ENCODE data around the gene AFTPH. TPM values are rescaled to one million over a fixed set of nuclear protein-coding genes. Genes with fewer than 3 reads are reported as not detected.

Gene AFTPH
- total and polyA plus RNA-seq, 8 donors = 29.9 to 66.4 (median 54.6) TPM

GRCh38 chr2:64488050-64488974, 35.8 kb upstream of the AFTPH start:
- peak; percentile 98 to 99 for TF ChIP-seq CTCF (IDR thresholded peaks at IDR 0.05)
- no peak overlapping the region for H3K4me3 ChIP-seq
- H3K27me3 ChIP-seq = no peaks in the 10 kb centered on the region
- H3K9me3 ChIP-seq = no peaks in the 10 kb centered on the region
- peaks cover 0 to 20% of the 10 kb centered on the region in 2 donors for H3K4me1 ChIP-seq
- H3K36me3 ChIP-seq = no peaks in the 10 kb centered on the region
- no peak overlapping the region for H3K27ac ChIP-seq
- DNase-seq = peak in 3 of 4 donors; percentile 60 to 91 (median 68)
- peak; percentile 91 for ATAC-seq
- intact Hi-C loops (cut with DNase I) = loop anchor here (5.0 to 10.0 kb wide), 2 partner anchors 144 to 156 kb away; no protein-coding TSS in a partner anchor

GRCh38 chr2:64489081-64489751, 34.9 kb upstream of the AFTPH start:
- DNase-seq (no peak), ATAC-seq (no peak)
- H3K36me3 ChIP-seq = no peaks in the 10 kb centered on the region
- peaks cover 0 to 20% of the 10 kb centered on the region in 2 donors for H3K4me1 ChIP-seq
- H3K4me3 ChIP-seq = no peak overlapping the region
- H3K27me3 ChIP-seq = no peaks in the 10 kb centered on the region
- H3K9me3 ChIP-seq = no peaks in the 10 kb centered on the region
- intact Hi-C loops (cut with DNase I) = loop anchor here (5.0 to 10.0 kb wide), 2 partner anchors 144 to 157 kb away; no protein-coding TSS in a partner anchor
- TF ChIP-seq CTCF (IDR thresholded peaks at IDR 0.05) = no peak
- no peak overlapping the region for H3K27ac ChIP-seq

- intact Hi-C loops (cut with DNase I) = no loop called here
- H3K4me1 ChIP-seq = peaks cover 0 to 20% of the 10 kb centered on the region in 2 donors
- H3K36me3 ChIP-seq = no peaks in the 10 kb centered on the region
- ATAC-seq (no peak), DNase-seq (no peak)
- no peak for TF ChIP-seq CTCF (IDR thresholded peaks at IDR 0.05)
- no peak overlapping the region for H3K27ac ChIP-seq
- H3K9me3 ChIP-seq = no peaks in the 10 kb centered on the region
- no peaks in the 10 kb centered on the region for H3K27me3 ChIP-seq
- H3K4me3 ChIP-seq = no peak overlapping the region
Measured at GRCh38 chr2:64491426-64491825, 32.7 kb upstream of the AFTPH start.

- Histone ChIP-seq H3K4me1 (peaks cover 0 to 20% of the 10 kb centered on the region in 2 donors), H3K27ac (no peak overlapping the region), H3K36me3 (no peaks in the 10 kb centered on the region), H3K27me3 (no peaks in the 10 kb centered on the region), H3K4me3 (no peak overlapping the region), H3K9me3 (no peaks in the 10 kb centered on the region)
- no peak for ATAC-seq
- no peak for DNase-seq
- no peak for TF ChIP-seq CTCF (IDR thresholded peaks at IDR 0.05)
- intact Hi-C loops (cut with DNase I) = no loop called here
Measured at GRCh38 chr2:64492272-64492671, 31.9 kb upstream of the AFTPH start.

- Histone ChIP-seq H3K27ac (no peak overlapping the region), H3K4me1 (peaks cover 0 to 17% of the 10 kb centered on the region in 2 donors), H3K4me3 (no peak overlapping the region), H3K36me3 (no peaks in the 10 kb centered on the region), H3K27me3 (no peaks in the 10 kb centered on the region), H3K9me3 (no peaks in the 10 kb centered on the region)
- ATAC-seq (no peak), DNase-seq (no peak)
- no peak for TF ChIP-seq CTCF (IDR thresholded peaks at IDR 0.05)
- intact Hi-C loops (cut with DNase I) = no loop called here
Measured at GRCh38 chr2:64492821-64493220, 31.3 kb upstream of the AFTPH start.

All from left lung (tissue), 10 donors.